Activated T-cell treated with anti-CD3 and anti-CD28 coated beads for 4 hours (primary cell): ENCODE measurements around the gene BCL2L13.
A peak's percentile ranks its signal among the peaks of the same experiment; 100 is the strongest.
"Not testable (repeated sequence)": the region's sequence is repeated elsewhere in the genome, so short reads cannot be mapped to it uniquely, and the experiment has no call there.

Experiments
- DNase-seq: peaks from one replicate; pipeline ENCODE4 v3.0.0-alpha.2; 2020

BCL2L13 gene

GRCh38 chr22:17698276-17698675 lies 59.7 kb downstream of the BCL2L13 start:
- DNase-seq, result not testable (repeated sequence)

- DNase-seq, result no peak
Observed at GRCh38 chr22:17698948-17699347, 60.4 kb downstream of the BCL2L13 start.

GRCh38 chr22:17699696-17700340 lies 61.3 kb downstream of the BCL2L13 start:
- DNase-seq, result no peak

GRCh38 chr22:17700778-17701177 lies 62.2 kb downstream of the BCL2L13 start:
- no peak for DNase-seq

GRCh38 chr22:17703811-17704210 lies 65.3 kb downstream of the BCL2L13 start:
- DNase-seq, result no peak

- no peak for DNase-seq
Observed at GRCh38 chr22:17705546-17705945, 67.0 kb downstream of the BCL2L13 start.

GRCh38 chr22:17705951-17706900 lies 67.7 kb downstream of the BCL2L13 start:
- peak; percentile 11 for DNase-seq

GRCh38 chr22:17706947-17707346 lies 68.4 kb downstream of the BCL2L13 start:
- no peak for DNase-seq

GRCh38 chr22:17707526-17707925 lies 69.0 kb downstream of the BCL2L13 start:
- DNase-seq, result no peak

GRCh38 chr22:17710023-17710422 lies 71.5 kb downstream of the BCL2L13 start:
- no peak for DNase-seq

GRCh38 chr22:17712441-17712840 lies 73.9 kb downstream of the BCL2L13 start:
- DNase-seq, result no peak

- no peak for DNase-seq
Observed at GRCh38 chr22:17716529-17716928, 78.0 kb downstream of the BCL2L13 start.

- DNase-seq, result no peak
Observed at GRCh38 chr22:17717708-17718107, 79.2 kb downstream of the BCL2L13 start.

GRCh38 chr22:17719911-17720310 lies 81.4 kb downstream of the BCL2L13 start:
- DNase-seq, result no peak

GRCh38 chr22:17724241-17724640 lies 85.7 kb downstream of the BCL2L13 start:
- DNase-seq, result no peak

GRCh38 chr22:17724678-17725499 lies 86.3 kb downstream of the BCL2L13 start:
- no peak for DNase-seq

GRCh38 chr22:17725500-17725796 lies 86.9 kb downstream of the BCL2L13 start:
- no peak for DNase-seq

GRCh38 chr22:17726006-17726927 lies 87.7 kb downstream of the BCL2L13 start:
- no peak for DNase-seq

- no peak for DNase-seq
Observed at GRCh38 chr22:17726928-17727897, 88.7 kb downstream of the BCL2L13 start.

GRCh38 chr22:17728786-17729185 lies 90.2 kb downstream of the BCL2L13 start:
- no peak for DNase-seq

GRCh38 chr22:17729561-17729960 lies 91.0 kb downstream of the BCL2L13 start:
- DNase-seq, result no peak
